C4-2B (cell line): ENCODE results near the gene SURF1.

Source experiments
- CTCF ChIP-seq: fragments of 450-650 bp; conservative IDR thresholded peaks from 2 replicates; pipeline ENCODE4 v1.5.1; 2017; ENCODE audit warnings: mild to moderate bottlenecking
- ZFX ChIP-seq: fragments of 450-650 bp; IDR thresholded peaks from 2 replicates; pipeline ENCODE4 v1.6.1; 2017

GRCh38 chr9:133323991-133324703 lies 32.1 kb downstream of the SURF1 start:
- no peak for TF ChIP-seq CTCF
- no peak for TF ChIP-seq ZFX
